HFFc6 (cell line): Measurements from ENCODE around the gene KCNQ2. TPM values are rescaled to one million over a fixed set of nuclear protein-coding genes. Genes with fewer than 3 reads are reported as not detected.
A peak's percentile ranks its signal among the peaks of the same experiment; 100 is the strongest.

Experiments used
- DNase-seq: peaks from one replicate; pipeline ENCODE4 v3.0.0-alpha.2; 2018
- H3K27ac Mint-ChIP-seq: 2 replicates; pipeline ENCODE4 v1.8.0; 2020; ENCODE audit warnings: mild to moderate bottlenecking, mixed read lengths
- H3K27me3 Mint-ChIP-seq: 2 replicates; pipeline ENCODE4 v1.8.0; 2021; ENCODE audit warnings: mild to moderate bottlenecking, moderate library complexity, mixed read lengths; ENCODE audit not compliant: insufficient read depth
- H3K36me3 Mint-ChIP-seq: 2 replicates; pipeline ENCODE4 v1.8.0; 2021; ENCODE audit warnings: low read depth, mixed read lengths
- H3K4me1 Mint-ChIP-seq: 2 replicates; pipeline ENCODE4 v1.8.0; 2020; ENCODE audit warnings: low read depth, mixed read lengths
- H3K4me3 Mint-ChIP-seq: 2 replicates; pipeline ENCODE4 v1.8.0; 2020; ENCODE audit warnings: mild to moderate bottlenecking, moderate library complexity, mixed read lengths
- H3K9me3 Mint-ChIP-seq: 2 replicates; pipeline ENCODE4 v1.8.0; 2020; ENCODE audit warnings: mild to moderate bottlenecking, mixed read lengths
- total RNA-seq, 6 experiments: library from RNA; stranded (reverse); fragmentation: NEBNext Ultra II Directional; extraction: Animal tissue kit (Norgen Biotek cat#: 25700); gene quantifications; 2 replicates in 1 of 6; 3 replicates in 5 of 6; pipeline ENCODE4 v1.2.3, GENCODE V29; 2021
- TF ChIP-seq, protein P1 (sequence below): fragments of 200-600 bp; sonication (generic); IDR thresholded peaks from 2 replicates; pipeline ENCODE4 v1.5.0; 2021; ENCODE audit warnings: antibody characterized with exemption, mild to moderate bottlenecking

Gene KCNQ2
- total RNA-seq, 6 experiments from 2014 or later = not detected

DNA sequence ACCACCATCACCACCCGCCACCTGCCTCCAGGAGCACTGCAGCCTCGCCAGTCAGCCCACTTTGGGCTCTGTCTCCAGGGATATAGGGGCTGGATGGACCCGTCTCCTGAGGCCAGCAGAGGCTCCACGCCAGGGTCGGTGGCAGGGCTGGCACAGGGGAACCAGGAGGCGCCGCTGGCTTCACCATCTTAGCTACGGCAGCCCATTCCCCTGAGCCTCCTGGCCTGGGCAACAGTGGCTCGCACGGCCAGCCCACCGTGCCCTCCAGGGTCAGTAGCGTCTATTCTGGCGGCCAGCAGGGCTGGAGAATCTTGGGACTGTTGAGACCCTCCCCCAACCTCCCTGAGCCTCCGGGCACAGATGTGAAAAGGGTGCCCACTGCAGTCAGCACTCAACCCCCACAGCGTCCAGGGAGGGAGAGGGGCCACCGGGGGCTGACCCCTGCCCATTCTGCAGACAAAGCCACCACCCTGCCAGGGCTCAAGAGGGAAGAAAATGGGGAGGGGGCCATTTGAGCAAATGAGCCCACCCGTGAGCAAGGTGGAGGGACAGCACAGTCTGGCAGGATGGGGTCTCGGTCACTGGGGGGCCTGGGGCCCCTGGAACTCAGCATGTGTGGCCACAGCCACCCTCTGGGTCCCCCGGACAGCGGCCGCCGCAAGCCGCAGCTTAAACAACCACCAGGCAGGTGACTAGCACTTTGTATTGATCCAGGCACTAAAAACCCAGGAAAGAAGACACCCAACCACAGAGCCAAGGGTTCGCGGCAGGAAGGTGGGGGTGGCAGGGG is 28.7 kb downstream of the KCNQ2 start:
- Mint-ChIP-seq H3K27ac (no peak overlapping the region), H3K4me3 (no peak overlapping the region), H3K4me1 (no peaks in the 10 kb centered on the region), H3K27me3 (peaks cover 6% of the 10 kb centered on the region), H3K9me3 (peaks cover 9% of the 10 kb centered on the region), H3K36me3 (peaks cover 6% of the 10 kb centered on the region)
- TF ChIP-seq, protein P1, sequence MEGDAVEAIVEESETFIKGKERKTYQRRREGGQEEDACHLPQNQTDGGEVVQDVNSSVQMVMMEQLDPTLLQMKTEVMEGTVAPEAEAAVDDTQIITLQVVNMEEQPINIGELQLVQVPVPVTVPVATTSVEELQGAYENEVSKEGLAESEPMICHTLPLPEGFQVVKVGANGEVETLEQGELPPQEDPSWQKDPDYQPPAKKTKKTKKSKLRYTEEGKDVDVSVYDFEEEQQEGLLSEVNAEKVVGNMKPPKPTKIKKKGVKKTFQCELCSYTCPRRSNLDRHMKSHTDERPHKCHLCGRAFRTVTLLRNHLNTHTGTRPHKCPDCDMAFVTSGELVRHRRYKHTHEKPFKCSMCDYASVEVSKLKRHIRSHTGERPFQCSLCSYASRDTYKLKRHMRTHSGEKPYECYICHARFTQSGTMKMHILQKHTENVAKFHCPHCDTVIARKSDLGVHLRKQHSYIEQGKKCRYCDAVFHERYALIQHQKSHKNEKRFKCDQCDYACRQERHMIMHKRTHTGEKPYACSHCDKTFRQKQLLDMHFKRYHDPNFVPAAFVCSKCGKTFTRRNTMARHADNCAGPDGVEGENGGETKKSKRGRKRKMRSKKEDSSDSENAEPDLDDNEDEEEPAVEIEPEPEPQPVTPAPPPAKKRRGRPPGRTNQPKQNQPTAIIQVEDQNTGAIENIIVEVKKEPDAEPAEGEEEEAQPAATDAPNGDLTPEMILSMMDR = no peak
- no peak for DNase-seq

DNA sequence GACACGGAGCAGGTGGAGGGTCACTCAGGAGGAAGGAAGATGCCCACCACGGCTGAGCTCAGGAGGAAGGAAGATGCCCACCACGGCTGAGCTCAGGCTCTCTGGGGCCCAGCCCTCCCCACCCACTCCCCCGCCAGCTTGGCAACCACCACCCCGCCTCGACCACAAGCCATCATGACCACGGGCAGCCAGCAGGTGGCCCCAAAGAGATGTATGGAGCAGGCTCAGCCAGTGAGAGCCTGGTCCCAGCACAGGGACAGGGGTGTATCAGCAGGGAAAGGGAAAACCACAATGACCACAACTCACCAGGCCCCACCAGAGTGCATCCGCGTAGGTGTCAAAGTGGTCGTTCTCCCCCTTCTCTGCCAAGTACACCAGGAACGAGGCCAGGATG is 30.4 kb downstream of the KCNQ2 start:
- Mint-ChIP-seq H3K4me1 (no peaks in the 10 kb centered on the region), H3K27ac (no peak overlapping the region), H3K27me3 (no peaks in the 10 kb centered on the region; the same call in 1 of the 2 replicates), H3K4me3 (no peak overlapping the region), H3K9me3 (peaks cover 9% of the 10 kb centered on the region), H3K36me3 (peaks cover 6% of the 10 kb centered on the region)
- DNase-seq = peak; percentile 10
- TF ChIP-seq, protein P1 = peak; percentile 63

DNA sequence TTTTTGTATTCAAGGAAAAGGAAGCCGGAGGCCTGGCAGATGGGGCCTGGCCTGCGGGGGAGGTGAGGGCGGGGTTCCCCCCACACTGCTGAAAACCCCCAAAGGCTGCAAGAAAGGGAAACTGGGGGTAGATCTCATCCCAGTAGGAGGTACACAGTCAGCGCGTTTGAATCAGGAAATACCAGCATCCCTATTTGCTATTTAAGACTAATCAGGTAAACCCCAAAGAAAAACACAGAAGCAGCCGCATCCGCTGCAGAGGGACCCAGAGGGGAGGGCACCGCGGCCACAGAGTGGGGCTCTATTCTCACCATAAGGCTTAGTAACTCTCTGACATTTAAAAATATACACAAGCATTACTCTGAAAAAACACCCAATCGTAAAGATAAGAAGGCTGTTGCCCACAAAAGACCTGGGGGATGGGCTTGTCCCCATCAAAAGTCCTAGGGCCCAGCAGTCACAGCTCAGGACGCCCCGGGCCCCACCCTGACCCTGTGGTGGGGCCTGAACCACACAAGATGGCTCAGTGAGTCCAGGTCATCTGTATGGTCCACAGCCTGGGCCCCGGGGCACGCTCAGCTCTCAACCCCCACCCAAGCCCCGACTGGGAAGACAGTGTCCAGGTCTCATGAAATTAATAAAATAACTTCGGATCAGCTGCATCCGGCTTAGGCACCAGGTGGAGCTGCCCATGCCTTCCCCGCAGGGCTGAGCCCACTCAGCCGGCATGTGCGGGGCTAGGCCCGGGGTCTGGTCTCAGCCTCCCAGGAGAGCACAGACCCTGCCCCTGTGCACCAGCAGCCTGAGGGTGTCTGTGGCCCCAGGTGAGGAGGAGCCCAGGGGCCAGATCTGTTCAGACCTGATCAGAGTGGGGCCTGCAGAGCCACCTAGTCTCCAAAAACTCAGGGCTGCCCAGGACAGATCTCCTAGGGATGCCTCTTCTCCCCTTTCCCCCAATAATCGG is 31.0 kb downstream of the KCNQ2 start:
- Mint-ChIP-seq H3K4me3 (no peak overlapping the region), H3K27ac (no peak overlapping the region), H3K9me3 (peaks cover 9% of the 10 kb centered on the region), H3K36me3 (peaks cover 6% of the 10 kb centered on the region), H3K4me1 (no peaks in the 10 kb centered on the region), H3K27me3 (no peaks in the 10 kb centered on the region; the same call in 1 of the 2 replicates)
- no peak for DNase-seq
- TF ChIP-seq, protein P1 = no peak

DNA sequence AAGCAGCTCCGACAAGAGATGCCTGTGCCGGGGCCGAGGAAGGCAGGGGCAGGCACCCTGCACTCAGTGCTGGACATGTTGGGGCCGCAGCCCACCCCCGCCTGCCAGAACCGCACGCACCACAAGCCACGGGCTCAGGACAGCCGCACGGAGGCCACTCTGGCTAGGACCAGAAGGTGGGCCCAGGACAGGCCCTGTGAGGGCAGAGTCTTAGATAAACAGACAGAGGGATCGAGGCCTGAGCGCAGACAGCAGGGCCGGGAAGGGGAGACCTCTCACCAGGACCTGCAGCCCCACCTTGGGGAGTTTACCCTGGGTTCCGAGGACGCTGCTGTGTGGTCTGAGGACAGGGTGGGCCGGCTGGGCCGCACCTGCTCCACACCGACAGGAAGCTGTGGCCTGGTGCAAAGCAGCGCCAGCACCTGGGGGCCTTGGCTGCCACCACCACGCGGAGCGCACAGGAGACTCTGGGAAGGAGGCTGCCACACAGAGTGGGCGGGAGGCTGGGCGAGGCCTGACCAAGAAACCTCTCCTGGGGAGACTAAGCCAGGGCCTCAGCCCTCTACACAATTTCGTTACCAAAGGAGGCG is 32.0 kb downstream of the KCNQ2 start:
- Mint-ChIP-seq H3K36me3 (peaks cover 6% of the 10 kb centered on the region), H3K27me3 (no peaks in the 10 kb centered on the region; the same call in none of the 2 replicates), H3K4me3 (no peak overlapping the region), H3K27ac (no peak overlapping the region), H3K9me3 (peaks cover 9% of the 10 kb centered on the region), H3K4me1 (no peaks in the 10 kb centered on the region)
- DNase-seq = no peak
- TF ChIP-seq, protein P1 = no peak

DNA sequence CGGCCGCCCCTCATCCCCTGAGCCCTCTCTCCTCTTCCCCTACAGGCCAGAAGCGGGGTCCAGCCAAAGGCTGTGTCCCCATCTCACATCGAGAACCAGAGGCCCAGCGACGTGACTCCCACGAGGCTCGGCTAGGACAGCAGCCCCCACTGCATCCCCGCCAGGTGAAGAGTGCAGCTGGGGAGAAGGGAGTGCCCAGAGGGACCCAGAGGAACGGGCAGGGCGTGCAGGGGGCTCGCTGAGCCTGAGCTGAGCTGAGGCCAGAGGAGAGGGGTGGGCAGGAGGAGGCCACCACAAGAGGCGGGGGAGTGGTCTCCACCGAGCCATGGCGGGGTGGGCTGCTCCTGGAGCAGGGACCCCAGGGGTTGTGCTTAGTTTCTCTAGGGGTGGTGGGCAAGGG is 32.6 kb downstream of the KCNQ2 start:
- no peak for DNase-seq
- Mint-ChIP-seq H3K4me3 (no peak overlapping the region), H3K36me3 (peaks cover 6% of the 10 kb centered on the region), H3K4me1 (peaks cover 2% of the 10 kb centered on the region), H3K9me3 (peaks cover 9% of the 10 kb centered on the region), H3K27ac (no peak overlapping the region), H3K27me3 (no peaks in the 10 kb centered on the region; the same call in none of the 2 replicates)
- TF ChIP-seq, protein P1 = no peak
